Measurements from ENCODE around the gene CPNE2.

DNA sequence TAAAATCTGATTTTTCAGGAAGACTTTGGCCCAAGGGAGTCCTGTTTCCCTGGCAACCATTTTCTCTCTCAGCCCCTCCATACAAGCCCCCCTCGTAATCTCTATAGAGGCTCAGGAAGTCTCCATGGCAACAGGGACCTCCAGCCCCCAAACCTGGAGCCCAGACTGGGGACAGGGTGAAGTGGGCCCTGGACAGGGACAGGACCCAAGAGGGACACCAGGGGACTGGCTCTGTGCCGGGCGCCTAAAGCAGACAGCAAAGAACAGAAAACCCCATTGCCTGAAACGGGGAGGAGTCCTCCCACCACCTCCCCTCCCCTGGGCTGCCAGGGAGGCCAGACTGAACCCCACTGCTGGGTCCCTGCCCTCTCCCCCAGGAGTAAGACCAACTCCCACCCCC, 40.6 kb downstream of the CPNE2 start:
- TF ChIP-seq, protein P1, sequence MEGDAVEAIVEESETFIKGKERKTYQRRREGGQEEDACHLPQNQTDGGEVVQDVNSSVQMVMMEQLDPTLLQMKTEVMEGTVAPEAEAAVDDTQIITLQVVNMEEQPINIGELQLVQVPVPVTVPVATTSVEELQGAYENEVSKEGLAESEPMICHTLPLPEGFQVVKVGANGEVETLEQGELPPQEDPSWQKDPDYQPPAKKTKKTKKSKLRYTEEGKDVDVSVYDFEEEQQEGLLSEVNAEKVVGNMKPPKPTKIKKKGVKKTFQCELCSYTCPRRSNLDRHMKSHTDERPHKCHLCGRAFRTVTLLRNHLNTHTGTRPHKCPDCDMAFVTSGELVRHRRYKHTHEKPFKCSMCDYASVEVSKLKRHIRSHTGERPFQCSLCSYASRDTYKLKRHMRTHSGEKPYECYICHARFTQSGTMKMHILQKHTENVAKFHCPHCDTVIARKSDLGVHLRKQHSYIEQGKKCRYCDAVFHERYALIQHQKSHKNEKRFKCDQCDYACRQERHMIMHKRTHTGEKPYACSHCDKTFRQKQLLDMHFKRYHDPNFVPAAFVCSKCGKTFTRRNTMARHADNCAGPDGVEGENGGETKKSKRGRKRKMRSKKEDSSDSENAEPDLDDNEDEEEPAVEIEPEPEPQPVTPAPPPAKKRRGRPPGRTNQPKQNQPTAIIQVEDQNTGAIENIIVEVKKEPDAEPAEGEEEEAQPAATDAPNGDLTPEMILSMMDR (conservative IDR thresholded peaks at IDR 0.05) = no peak
- TF ChIP-seq ZFX (IDR thresholded peaks at IDR 0.05) = no peak
